Measurements from ENCODE around the gene DESI2.
"Not testable (repeated sequence)": the region's sequence is repeated elsewhere in the genome, so short reads cannot be mapped to it uniquely, and the experiment has no call there.

DESI2 gene

GRCh38 chr1:244705261-244706234 lies 52.6 kb downstream of the DESI2 start:
- no peak for DNase-seq (ENCODE audit: low read depth)

GRCh38 chr1:244709076-244709475 lies 56.1 kb downstream of the DESI2 start:
- DNase-seq (ENCODE audit: low read depth): no peak

- no peak for DNase-seq (ENCODE audit: low read depth)
Observed at GRCh38 chr1:244709476-244710368, 56.8 kb downstream of the DESI2 start.

GRCh38 chr1:244710474-244711062 lies 57.6 kb downstream of the DESI2 start:
- no peak for DNase-seq (ENCODE audit: low read depth)

- no peak for DNase-seq (ENCODE audit: low read depth)
Observed at GRCh38 chr1:244712669-244713068, 59.7 kb downstream of the DESI2 start.

GRCh38 chr1:244713332-244713731 lies 60.4 kb downstream of the DESI2 start:
- DNase-seq (ENCODE audit: low read depth): no peak

- no peak for DNase-seq (ENCODE audit: low read depth)
Observed at GRCh38 chr1:244727871-244728474, 75.0 kb downstream of the DESI2 start.

- DNase-seq (ENCODE audit: low read depth): peak; percentile 18
Observed at GRCh38 chr1:244730153-244730933, 77.4 kb downstream of the DESI2 start.

GRCh38 chr1:244730934-244731434 lies 78.1 kb downstream of the DESI2 start:
- no peak for DNase-seq (ENCODE audit: low read depth)

GRCh38 chr1:244731651-244732050 lies 78.7 kb downstream of the DESI2 start:
- DNase-seq (ENCODE audit: low read depth): no peak

GRCh38 chr1:244732851-244733450 lies 80.0 kb downstream of the DESI2 start:
- DNase-seq (ENCODE audit: low read depth): no peak

- DNase-seq (ENCODE audit: low read depth): no peak
Observed at GRCh38 chr1:244735404-244735803, 82.5 kb downstream of the DESI2 start.

GRCh38 chr1:244735876-244736561 lies 83.1 kb downstream of the DESI2 start:
- no peak for DNase-seq (ENCODE audit: low read depth)

- DNase-seq (ENCODE audit: low read depth): not testable (repeated sequence)
Observed at GRCh38 chr1:244739140-244739539, 86.2 kb downstream of the DESI2 start.

- not testable (repeated sequence) for DNase-seq (ENCODE audit: low read depth)
Observed at GRCh38 chr1:244740027-244740617, 87.2 kb downstream of the DESI2 start.

- DNase-seq (ENCODE audit: low read depth): no peak
Observed at GRCh38 chr1:244741692-244742091, 88.8 kb downstream of the DESI2 start.

- DNase-seq (ENCODE audit: low read depth): no peak
Observed at GRCh38 chr1:244749230-244750016, 96.5 kb downstream of the DESI2 start.

- no peak for DNase-seq (ENCODE audit: low read depth)
Observed at GRCh38 chr1:244751271-244751895, 98.5 kb downstream of the DESI2 start.

All from stimulated activated CD8-positive, alpha-beta memory T cell treated with anti-CD3 and anti-CD28 coated beads, Interleukin-4, amount 100 ng/mL, for 24 hours (primary cell).